HPDE6-E6E7 (cell line): ENCODE data around the gene ABCA4.

Experiments
- DNase-seq: peaks from one replicate; pipeline ENCODE4 v3.0.0; 2011; ENCODE audit warnings: missing footprints; ENCODE audit errors: extremely low spot score

ABCA4 gene

DNA sequence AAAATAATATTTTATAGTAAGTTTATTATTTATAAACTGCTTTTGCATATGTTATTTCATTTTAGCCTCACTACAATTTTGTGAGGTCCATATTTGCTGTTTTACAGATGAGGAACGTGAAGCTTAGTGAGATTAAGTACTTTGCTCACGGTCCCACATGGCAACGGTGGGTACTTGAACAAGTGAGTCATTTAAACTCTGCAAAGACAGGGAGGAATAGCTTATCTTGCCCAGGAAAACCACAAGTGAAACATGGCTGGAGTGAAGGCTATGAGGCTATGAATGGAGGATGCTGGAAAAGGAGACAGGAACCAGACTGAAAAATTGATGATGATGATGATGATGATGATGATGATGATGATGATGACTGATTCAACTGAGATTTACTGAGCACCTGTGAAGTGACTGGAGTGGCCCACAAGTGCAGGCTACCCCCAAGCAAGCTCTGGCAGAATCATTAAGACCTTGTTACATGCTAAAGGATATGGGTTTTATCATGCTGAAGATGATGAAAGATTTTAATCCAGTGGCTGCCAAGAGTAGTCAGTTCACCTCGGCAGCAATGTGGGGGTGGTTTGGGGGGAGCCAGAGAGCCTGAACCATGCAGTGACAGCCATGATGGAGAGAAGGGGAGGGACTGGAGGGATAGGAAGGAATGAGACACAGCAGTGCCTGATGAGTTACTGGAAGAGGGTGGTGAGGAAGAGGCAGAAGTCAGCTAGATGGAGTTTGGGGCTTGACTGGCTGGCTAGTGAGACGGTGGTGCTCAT is 1.4 kb upstream of the ABCA4 start:
- no peak for DNase-seq

- no peak for DNase-seq
These were observed 468 bp upstream of the ABCA4 start for GRCh38 chr1:94121411-94121821.

- no peak for DNase-seq
These were observed 412 bp downstream of the ABCA4 start for GRCh38 chr1:94120570-94120901.

GRCh38 chr1:94119796-94120569 is 965 bp downstream of the ABCA4 start:
- DNase-seq: no peak

- no peak for DNase-seq
These were observed 1.6 kb downstream of the ABCA4 start for GRCh38 chr1:94119306-94119705.

DNA sequence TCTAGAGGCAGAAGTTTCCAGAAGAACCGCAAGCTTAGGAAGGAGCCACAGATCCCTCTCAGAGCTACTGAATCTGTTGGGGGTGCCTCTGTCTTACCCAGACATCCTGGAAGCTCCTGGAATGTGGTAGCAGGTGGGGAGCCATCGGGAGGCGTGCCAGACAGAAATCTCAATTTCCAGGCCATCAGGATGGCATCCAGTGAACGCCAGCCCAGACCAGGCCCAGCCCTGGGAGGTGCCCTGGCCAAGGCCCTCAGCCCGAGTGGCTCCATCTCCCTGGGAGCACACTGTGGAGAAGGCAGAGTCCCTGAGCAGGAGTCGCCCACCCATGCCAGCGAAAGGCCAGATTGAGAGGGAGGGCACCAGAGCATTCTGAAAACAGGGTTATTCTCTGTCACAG is 2.5 kb downstream of the ABCA4 start:
- no peak for DNase-seq

- DNase-seq: no peak
These were observed 2.9 kb downstream of the ABCA4 start for GRCh38 chr1:94118013-94118412.

GRCh38 chr1:94117259-94117851 is 3.6 kb downstream of the ABCA4 start:
- no peak for DNase-seq

DNA sequence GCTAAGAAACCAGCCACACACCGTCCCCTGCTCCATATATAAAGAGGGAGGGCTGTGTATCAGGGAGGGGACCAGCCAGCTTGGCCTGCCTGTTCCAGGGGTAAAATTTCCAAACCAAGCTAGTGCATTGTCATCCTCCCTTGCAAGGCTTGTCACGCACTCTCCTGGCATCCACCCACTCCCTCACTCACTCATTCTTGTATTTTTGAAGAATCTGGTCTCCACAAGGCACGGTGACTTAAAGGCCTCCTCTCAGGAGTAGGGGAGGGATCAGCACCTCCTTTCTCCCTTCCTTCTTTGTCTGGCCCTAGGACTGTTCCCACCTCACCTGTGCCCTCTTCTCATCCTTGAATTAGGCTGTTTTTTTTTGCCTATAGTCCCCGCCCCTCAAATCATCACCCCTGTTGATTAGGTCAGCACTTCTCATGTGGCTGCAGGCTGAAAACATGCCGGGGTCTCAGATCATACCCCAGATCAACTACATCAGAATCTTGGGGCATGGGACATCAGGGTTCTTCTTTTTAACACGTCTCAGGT is 5.0 kb downstream of the ABCA4 start:
- DNase-seq: no peak

- no peak for DNase-seq
These were observed 5.6 kb downstream of the ABCA4 start for GRCh38 chr1:94115254-94115899.

DNA sequence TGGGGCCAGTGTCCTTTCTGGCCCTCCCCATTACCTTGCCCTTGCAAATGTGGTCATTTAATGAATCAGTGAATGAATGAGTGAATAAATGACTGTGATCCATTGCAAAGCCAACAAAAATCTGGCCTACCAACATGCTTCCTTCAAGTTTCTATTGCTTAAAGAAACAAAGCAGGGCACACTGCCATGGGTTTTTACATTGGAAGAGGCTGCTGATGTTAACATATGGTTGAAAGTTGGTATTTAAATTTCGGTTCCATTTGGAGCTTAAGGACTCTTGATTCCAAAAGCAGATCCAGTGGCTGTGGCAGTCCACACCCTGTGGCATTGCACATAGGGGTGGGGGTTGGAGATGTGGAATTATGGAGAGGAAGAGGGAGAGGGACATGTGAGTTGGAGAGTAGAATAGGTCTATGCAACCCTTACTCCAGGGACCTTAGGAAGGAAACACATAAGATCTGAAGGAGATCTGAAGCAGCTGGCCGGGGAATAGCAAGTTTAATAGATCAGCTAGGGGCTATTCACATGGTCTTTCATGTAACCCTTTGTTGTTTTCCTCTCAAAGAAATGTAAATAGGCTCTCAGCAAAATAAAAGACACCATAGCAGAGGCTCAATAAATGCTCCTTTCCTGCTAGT is 7.2 kb downstream of the ABCA4 start:
- no peak for DNase-seq

- DNase-seq: no peak
These were observed 9.1 kb downstream of the ABCA4 start for GRCh38 chr1:94111879-94112278.

DNA sequence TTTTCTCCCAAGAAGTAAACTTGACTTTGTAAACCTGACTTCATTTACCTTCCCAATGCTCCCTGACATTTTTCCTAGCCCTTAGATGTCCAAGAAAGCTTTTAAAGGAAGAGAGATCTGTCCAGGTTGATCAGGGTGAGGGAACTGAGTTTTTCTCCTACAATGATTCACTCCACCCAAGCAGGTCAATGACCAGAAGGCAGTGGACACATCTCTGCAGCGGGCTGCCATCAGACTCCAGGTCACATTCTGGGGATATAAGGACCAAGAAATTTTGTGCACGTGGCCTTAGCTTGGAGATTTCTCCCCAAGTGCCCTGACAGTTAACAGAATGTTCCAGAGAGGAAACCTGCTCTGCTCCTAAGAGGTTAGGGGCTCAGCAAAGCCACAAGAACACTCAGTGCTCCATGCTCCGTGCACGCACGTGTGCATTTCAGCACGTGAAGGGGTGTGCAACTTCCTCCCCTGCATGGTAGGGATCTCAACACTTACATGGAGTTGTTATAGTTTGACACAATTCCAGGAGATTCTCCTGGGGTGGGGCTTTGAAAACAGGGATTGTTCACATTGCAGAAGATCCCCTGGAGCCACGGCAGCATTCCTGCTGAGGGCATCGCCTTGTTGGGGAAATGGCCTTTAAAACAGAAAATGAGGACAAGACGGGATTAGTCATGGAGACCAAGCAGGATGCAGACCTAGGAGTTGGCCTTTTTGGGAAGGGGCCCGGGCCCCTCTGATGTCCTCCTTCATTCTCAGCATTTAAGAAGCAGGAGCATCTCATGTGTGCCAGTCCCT is 9.8 kb downstream of the ABCA4 start:
- DNase-seq: no peak

DNA sequence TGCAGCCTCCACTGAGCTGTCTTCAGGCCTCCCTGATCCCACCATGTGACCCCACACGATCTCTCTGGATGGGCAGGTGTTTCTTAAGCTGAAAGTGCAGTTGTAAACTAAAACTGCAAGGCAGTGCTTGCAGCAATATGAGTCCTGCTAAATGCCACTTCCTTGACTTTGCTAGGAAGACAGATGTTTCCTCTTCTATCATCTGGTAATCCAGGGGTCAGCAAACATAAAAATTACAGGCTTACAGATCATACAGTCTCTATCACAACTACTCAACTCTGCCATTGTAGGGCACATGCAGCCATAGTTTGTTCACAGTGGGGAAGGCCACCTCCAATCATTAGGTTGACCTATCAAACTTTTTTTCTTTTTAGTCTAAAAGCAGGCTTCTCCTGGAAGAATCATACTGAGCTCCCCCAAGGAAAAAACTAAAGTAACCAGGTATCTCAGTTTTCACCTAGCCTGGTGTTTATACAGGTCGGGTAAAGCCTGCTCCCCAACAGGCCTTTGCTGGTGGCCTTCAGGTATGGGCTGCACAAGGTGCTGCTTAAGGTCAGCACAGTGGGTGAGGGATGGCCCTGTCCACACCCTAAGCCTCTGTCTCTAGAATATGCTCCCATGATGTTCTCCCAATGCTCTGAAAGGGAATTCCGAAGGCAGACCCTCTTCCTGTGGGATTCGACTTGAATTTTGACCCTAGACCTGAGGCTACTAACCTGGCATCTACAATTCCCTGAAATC is 10.8 kb downstream of the ABCA4 start:
- no peak for DNase-seq

DNA sequence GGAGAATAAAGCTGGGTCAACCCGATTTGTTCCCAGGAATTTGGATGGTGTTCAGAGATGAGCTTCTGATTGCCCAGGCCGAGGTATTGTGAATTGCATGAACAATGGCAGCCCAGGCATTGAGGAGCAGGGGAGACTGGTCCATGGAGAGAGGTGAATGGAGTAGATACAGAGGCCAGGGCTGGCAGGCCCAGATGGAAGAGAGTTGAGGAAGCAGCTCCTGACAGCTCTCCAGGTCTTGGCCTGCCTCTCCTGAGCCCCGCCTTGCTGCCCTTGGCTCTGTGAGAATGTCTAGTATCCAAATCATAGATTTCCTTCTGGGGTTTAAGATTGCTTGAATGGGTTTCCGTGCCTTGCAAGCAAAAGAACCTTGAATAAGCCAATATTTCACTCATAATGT is 11.5 kb downstream of the ABCA4 start:
- DNase-seq: no peak

- no peak for DNase-seq
These were observed 13.8 kb downstream of the ABCA4 start for GRCh38 chr1:94107141-94107540.

- no peak for DNase-seq
These were observed 14.2 kb downstream of the ABCA4 start for GRCh38 chr1:94106716-94107115.

DNA sequence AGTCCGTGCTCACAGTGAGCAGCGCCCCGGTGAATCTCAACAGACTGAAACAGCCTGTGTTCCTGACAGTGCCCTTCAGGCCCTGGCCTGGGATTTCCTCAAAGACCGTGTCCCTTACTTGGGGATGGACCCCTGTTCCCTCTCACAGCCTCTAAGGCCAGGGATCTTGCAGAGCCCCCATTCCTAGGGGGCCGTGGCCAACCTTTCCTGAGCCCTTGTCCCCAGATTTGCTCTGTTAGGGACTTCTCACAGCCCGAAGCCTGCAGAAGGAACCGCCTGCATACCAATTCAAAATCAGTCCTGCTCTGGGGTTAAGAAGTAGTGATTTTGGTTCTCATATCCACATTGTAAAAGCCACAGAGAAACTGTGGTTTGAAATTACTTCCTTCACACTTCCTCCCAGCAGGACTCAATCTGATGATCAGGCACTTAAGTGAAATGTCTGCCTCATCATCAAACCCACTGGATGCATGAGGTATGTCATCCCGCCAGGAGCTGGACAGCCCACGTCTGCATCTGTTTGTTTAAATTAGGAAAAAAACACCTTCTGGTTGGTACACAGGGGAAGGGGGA is 14.9 kb downstream of the ABCA4 start:
- no peak for DNase-seq

- DNase-seq: no peak
These were observed 15.4 kb downstream of the ABCA4 start for GRCh38 chr1:94105581-94105952.
